HG02588 (cell line): ENCODE results near the gene METTL25.

Experiments
- ATAC-seq: cut with Tn5 transposase; IDR thresholded peaks from one replicate; pipeline ENCODE4 v1.9.1; 2021; ENCODE audit warnings: mild to moderate bottlenecking, moderate library complexity; ENCODE audit not compliant: unreplicated experiment

Gene METTL25

DNA sequence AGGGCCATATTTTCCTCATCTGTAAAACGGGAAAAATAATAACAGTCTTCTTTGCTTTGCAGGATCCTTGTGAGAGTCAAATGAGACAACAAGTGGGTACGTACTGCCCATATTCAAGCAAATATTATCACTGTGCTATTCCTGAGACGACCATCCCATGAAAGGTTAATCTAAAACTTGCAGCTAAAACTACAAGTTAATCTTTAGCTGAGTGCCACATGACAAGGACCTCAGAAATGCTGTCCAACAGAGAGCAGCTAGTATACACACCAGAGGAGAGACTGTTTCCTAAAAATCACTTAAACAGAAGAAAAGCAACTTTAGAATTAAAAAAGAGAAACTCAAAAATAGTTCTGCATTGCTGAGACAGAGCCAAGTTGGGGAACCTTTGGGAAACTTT, 165.7 kb downstream of the METTL25 start:
- no peak for ATAC-seq

GRCh38 chr12:82524641-82525040, 166.3 kb downstream of the METTL25 start:
- no peak for ATAC-seq

DNA sequence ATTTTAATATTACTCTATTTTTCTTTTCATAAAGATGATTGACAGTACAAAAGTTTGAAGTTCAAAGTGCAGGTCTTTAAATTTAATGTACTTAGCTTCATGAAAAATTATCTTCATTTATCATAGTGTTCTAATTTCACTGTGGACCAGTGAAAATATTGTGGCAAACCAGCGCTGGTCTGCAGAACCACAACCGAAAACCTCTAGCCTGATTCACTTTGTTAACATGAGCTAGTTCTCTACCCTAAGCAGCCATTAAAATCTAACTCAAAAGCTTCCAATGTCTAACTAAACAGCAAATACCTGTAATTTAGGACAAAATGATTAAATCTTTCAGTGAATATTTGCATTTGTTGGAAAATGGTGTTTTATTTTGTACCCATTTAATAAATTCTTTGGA, 167.3 kb downstream of the METTL25 start:
- no peak for ATAC-seq

DNA sequence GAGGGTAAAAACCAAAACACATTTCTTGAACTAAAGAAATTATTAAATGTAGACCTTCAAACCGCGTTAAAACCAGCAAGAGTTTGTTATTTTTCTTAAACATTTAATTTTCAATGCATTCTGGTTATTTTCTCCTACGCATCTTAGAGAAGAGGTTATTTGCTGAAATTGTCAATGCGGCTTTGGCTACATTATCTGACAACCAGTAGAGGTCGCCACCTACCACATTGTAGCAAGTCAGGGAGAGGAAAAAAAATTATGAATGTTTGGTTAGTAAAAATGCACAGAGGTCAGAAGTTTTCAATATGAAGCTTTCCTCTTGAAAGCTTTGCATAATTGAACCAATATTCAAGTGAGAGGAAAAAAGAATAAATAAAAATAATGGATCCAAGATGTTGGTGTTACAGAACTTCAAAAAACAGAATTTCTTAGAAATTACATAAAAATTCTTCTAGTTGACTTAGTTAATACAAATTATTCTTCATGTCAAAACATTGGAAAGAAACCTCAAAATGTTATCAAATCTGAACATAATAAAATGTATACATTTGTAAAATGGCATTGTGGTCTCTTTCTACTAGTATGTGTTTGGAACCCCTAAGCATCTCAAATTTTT, 168.9 kb downstream of the METTL25 start:
- peak; percentile 54 for ATAC-seq
